Activated naive CD4-positive, alpha-beta T cell treated with anti-CD3 and anti-CD28 coated beads, Interleukin-2, amount 50 U/mL, for 72 hours (primary cell): Measurements from ENCODE around the gene TRMU. TPM values are rescaled to one million over a fixed set of nuclear protein-coding genes. Genes with fewer than 3 reads are reported as not detected.

Experiments used
- ATAC-seq, 2 donors: fragments of 150-1000 bp; cut with Tn5 transposase; 2 replicates each; pipeline ENCODE4 v1.10.0; 2021; ENCODE audit warnings: mild to moderate bottlenecking in 2 of 2, moderate library complexity in 2 of 2
- DNase-seq, 2 donors: peaks; one replicate each; pipeline ENCODE4 v3.0.0; 2021 to 2022; ENCODE audit warnings: low spot score in 2 of 2
- H3K27ac Mint-ChIP-seq, 2 donors: one replicate each; pipeline ENCODE4 v1.8.0; 2022; ENCODE audit warnings: mild to moderate bottlenecking in 2 of 2, mixed read lengths in 2 of 2
- H3K36me3 Mint-ChIP-seq, 2 donors: one replicate each; pipeline ENCODE4 v1.8.0; 2022; ENCODE audit warnings: mixed read lengths in 2 of 2
- H3K9me3 Mint-ChIP-seq, 2 donors: one replicate each; pipeline ENCODE4 v1.8.0; 2022; ENCODE audit warnings: mixed read lengths in 2 of 2
- total RNA-seq, 2 donors: library from RNA; stranded (reverse); gene quantifications; one replicate each; pipeline ENCODE4 v1.2.3, GENCODE V29; 2022

Gene TRMU
- total RNA-seq, 2 donors from 2014 or later: 89.3 to 94.1 TPM

- no peak overlapping the region for H3K27ac Mint-ChIP-seq
- DNase-seq (no peak), ATAC-seq (no peak)
- H3K36me3 Mint-ChIP-seq: peaks cover 0 to 45% of the 10 kb centered on the region in 2 donors
- H3K9me3 Mint-ChIP-seq: no peaks in the 10 kb centered on the region
These were observed 14.7 kb upstream of the TRMU start for GRCh38 chr22:46320716-46321386.

- H3K36me3 Mint-ChIP-seq: peaks cover 0 to 48% of the 10 kb centered on the region in 2 donors
- ATAC-seq (no peak), DNase-seq (no peak)
- H3K27ac Mint-ChIP-seq: no peak overlapping the region
- no peaks in the 10 kb centered on the region for H3K9me3 Mint-ChIP-seq
These were observed 12.8 kb upstream of the TRMU start for GRCh38 chr22:46322711-46323110.

- Mint-ChIP-seq H3K36me3 (peaks cover 0 to 43% of the 10 kb centered on the region in 2 donors), H3K27ac (no peak overlapping the region), H3K9me3 (no peaks in the 10 kb centered on the region)
- ATAC-seq (no peak), DNase-seq (no peak)
These were observed 12.4 kb upstream of the TRMU start for GRCh38 chr22:46323162-46323561.

GRCh38 chr22:46326066-46326680, 9.3 kb upstream of the TRMU start:
- Mint-ChIP-seq H3K36me3 (peaks cover 0 to 19% of the 10 kb centered on the region in 2 donors), H3K9me3 (no peaks in the 10 kb centered on the region), H3K27ac (no peak overlapping the region)
- no peak for ATAC-seq
- DNase-seq: no peak

- ATAC-seq (no peak), DNase-seq (no peak)
- H3K9me3 Mint-ChIP-seq: no peaks in the 10 kb centered on the region
- peaks cover 0 to 13% of the 10 kb centered on the region in 2 donors for H3K36me3 Mint-ChIP-seq
- H3K27ac Mint-ChIP-seq: no peak overlapping the region
These were observed 7.6 kb upstream of the TRMU start for GRCh38 chr22:46327691-46328465.

- DNase-seq: no peak
- Mint-ChIP-seq H3K9me3 (no peaks in the 10 kb centered on the region), H3K36me3 (peaks cover 0 to 7% of the 10 kb centered on the region in 2 donors), H3K27ac (no peak overlapping the region)
- no peak for ATAC-seq
These were observed 6.7 kb upstream of the TRMU start for GRCh38 chr22:46328797-46329196.

GRCh38 chr22:46329616-46330015, 5.9 kb upstream of the TRMU start:
- ATAC-seq: no peak
- DNase-seq: no peak
- Mint-ChIP-seq H3K27ac (no peak overlapping the region), H3K9me3 (no peaks in the 10 kb centered on the region), H3K36me3 (peaks cover 0 to 7% of the 10 kb centered on the region in 2 donors)

GRCh38 chr22:46330426-46330825, 5.1 kb upstream of the TRMU start:
- no peak for DNase-seq
- no peak for ATAC-seq
- no peak overlapping the region for H3K27ac Mint-ChIP-seq
- H3K9me3 Mint-ChIP-seq: no peaks in the 10 kb centered on the region
- peaks cover 0 to 7% of the 10 kb centered on the region in 2 donors for H3K36me3 Mint-ChIP-seq

GRCh38 chr22:46331496-46331895, 4.0 kb upstream of the TRMU start:
- H3K9me3 Mint-ChIP-seq: no peaks in the 10 kb centered on the region
- no peak for ATAC-seq

GRCh38 chr22:46336119-46337078, 885 bp downstream of the TRMU start:
- Mint-ChIP-seq H3K36me3 (peaks cover 18 to 39% of the 10 kb centered on the region in 2 donors), H3K27ac (peak overlapping the region; percentile 87 to 98), H3K9me3 (no peaks in the 10 kb centered on the region)
- peak in 1 of 2 donors; percentile 14 for DNase-seq
- peak; percentile 26 to 51 for ATAC-seq

More at GRCh38 chr22:46331496-46331895, 4.0 kb upstream of the TRMU start:
- no peak for DNase-seq
- no peak overlapping the region for H3K27ac Mint-ChIP-seq
- H3K36me3 Mint-ChIP-seq: peaks cover 7 to 9% of the 10 kb centered on the region in 2 donors

- H3K27ac Mint-ChIP-seq: peak overlapping the region; percentile 62 to 87
These were observed 2.4 kb downstream of the TRMU start for GRCh38 chr22:46337870-46338269.

GRCh38 chr22:46338636-46339035, 3.1 kb downstream of the TRMU start:
- DNase-seq: no peak
- H3K9me3 Mint-ChIP-seq: no peaks in the 10 kb centered on the region
- peak overlapping the region; percentile 62 to 87 for H3K27ac Mint-ChIP-seq
- H3K36me3 Mint-ChIP-seq: peaks cover 18 to 39% of the 10 kb centered on the region in 2 donors
- no peak for ATAC-seq

More at GRCh38 chr22:46337870-46338269, 2.4 kb downstream of the TRMU start:
- DNase-seq (no peak), ATAC-seq (no peak)
- Mint-ChIP-seq H3K9me3 (no peaks in the 10 kb centered on the region), H3K36me3 (peaks cover 18 to 39% of the 10 kb centered on the region in 2 donors)

GRCh38 chr22:46339956-46340355, 4.4 kb downstream of the TRMU start:
- ATAC-seq (no peak), DNase-seq (no peak)
- Mint-ChIP-seq H3K9me3 (no peaks in the 10 kb centered on the region), H3K27ac (peak overlapping the region in 1 of 2 donors; percentile 81), H3K36me3 (peaks cover 23 to 39% of the 10 kb centered on the region in 2 donors)

GRCh38 chr22:46340676-46341075, 5.2 kb downstream of the TRMU start:
- no peak for ATAC-seq
- H3K27ac Mint-ChIP-seq: no peak overlapping the region
- peaks cover 24 to 39% of the 10 kb centered on the region in 2 donors for H3K36me3 Mint-ChIP-seq
- no peak for DNase-seq
- H3K9me3 Mint-ChIP-seq: no peaks in the 10 kb centered on the region

GRCh38 chr22:46346680-46347405, 11.3 kb downstream of the TRMU start:
- Mint-ChIP-seq H3K36me3 (peaks cover 10 to 17% of the 10 kb centered on the region in 2 donors), H3K9me3 (no peaks in the 10 kb centered on the region)

More at GRCh38 chr22:46346680-46347405, 11.3 kb downstream of the TRMU start:
- DNase-seq (no peak), ATAC-seq (no peak)
- H3K27ac Mint-ChIP-seq: peak overlapping the region in 1 of 2 donors; percentile 14
